Measurements from ENCODE around the gene THOC5. TPM values are rescaled to one million over a fixed set of nuclear protein-coding genes. Genes with fewer than 3 reads are reported as not detected.
"Not testable (repeated sequence)": the region's sequence is repeated elsewhere in the genome, so short reads cannot be mapped to it uniquely, and the experiment has no call there.

The THOC5 gene
- total RNA-seq, 4 donors from 2014 or later, result 23.9 to 46.6 (median 30.3) TPM

- no peak for DNase-seq
- intact Hi-C loops (cut with DNase I), result no loop called here
- Histone ChIP-seq H3K36me3 (peaks cover 25 to 29% of the 10 kb centered on the region in 2 donors), H3K4me3 (replicated peaks in 1 of 3) (no peak overlapping the region), H3K4me1 (peaks cover 11 to 14% of the 10 kb centered on the region in 2 donors), H3K9me3 (no peaks in the 10 kb centered on the region), H3K27ac (no peak overlapping the region), H3K27me3 (no peaks in the 10 kb centered on the region)
- 96 to 97% methylated on average over 6 of the region's 6 CpGs for WGBS, 2 donors
- TF ChIP-seq POLR2A (IDR thresholded peaks at IDR 0.05) (no peak), CTCF (IDR thresholded peaks at IDR 0.05) (no peak)
Observed at GRCh38 chr22:29559030-29559429, 5.5 kb upstream of the THOC5 start.

GRCh38 chr22:29555065-29555644, 1.6 kb upstream of the THOC5 start:
- no peaks in the 10 kb centered on the region for H3K27me3 ChIP-seq
- 55 to 60% methylated on average over 4 of the region's 4 CpGs for WGBS, 2 donors
- no peak for TF ChIP-seq CTCF (IDR thresholded peaks at IDR 0.05)
- no peak overlapping the region for H3K4me3 ChIP-seq (replicated peaks in 1 of 3)
- peaks cover 14 to 19% of the 10 kb centered on the region in 2 donors for H3K36me3 ChIP-seq
- peak overlapping the region in 1 of 3 donors; percentile 78 for H3K27ac ChIP-seq
- intact Hi-C loops (cut with DNase I), result no loop called here
- peaks cover 13 to 17% of the 10 kb centered on the region in 2 donors for H3K4me1 ChIP-seq
- no peaks in the 10 kb centered on the region for H3K9me3 ChIP-seq
- peak; percentile 7 to 49 for DNase-seq

- H3K9me3 ChIP-seq; intact Hi-C loops (cut with DNase I); H3K27ac ChIP-seq; H3K4me3 ChIP-seq (replicated peaks in 1 of 3); DNase-seq; H3K27me3 ChIP-seq: not testable (repeated sequence)
- 84% methylated on average over 24 of the region's 33 CpGs; no CpG with 5 or more reads in 1 of the 2 donors for WGBS, 2 donors
- H3K36me3 ChIP-seq, result peaks cover 20 to 21% of the 10 kb centered on the region in 2 donors
- peaks cover 13 to 17% of the 10 kb centered on the region in 2 donors for H3K4me1 ChIP-seq
Observed at GRCh38 chr22:29552357-29552756, 1.2 kb downstream of the THOC5 start.

- no peak for DNase-seq
- H3K4me3 ChIP-seq (replicated peaks in 1 of 3), result no peak overlapping the region
- peaks cover 12% of the 10 kb centered on the region in 2 donors for H3K4me1 ChIP-seq
- intact Hi-C loops (cut with DNase I), result no loop called here
- no peaks in the 10 kb centered on the region for H3K27me3 ChIP-seq
- H3K27ac ChIP-seq, result no peak overlapping the region
- peaks cover 16 to 21% of the 10 kb centered on the region in 2 donors for H3K36me3 ChIP-seq
- WGBS, 2 donors, result 91 to 96% methylated on average over 4 of the region's 4 CpGs
- H3K9me3 ChIP-seq, result no peaks in the 10 kb centered on the region
- TF ChIP-seq CTCF (IDR thresholded peaks at IDR 0.05) (no peak), POLR2A (IDR thresholded peaks at IDR 0.05) (no peak)
Observed at GRCh38 chr22:29550005-29550404, 3.6 kb downstream of the THOC5 start.

- H3K4me1 ChIP-seq; intact Hi-C loops (cut with DNase I); H3K27me3 ChIP-seq; DNase-seq; H3K27ac ChIP-seq; H3K4me3 ChIP-seq (replicated peaks in 1 of 3); H3K9me3 ChIP-seq: not testable (repeated sequence)
- WGBS, 2 donors, result 85 to 90% methylated on average over 8 of the region's 8 CpGs
- H3K36me3 ChIP-seq, result peaks cover 45 to 52% of the 10 kb centered on the region in 2 donors
Observed at GRCh38 chr22:29545045-29545444, 8.5 kb downstream of the THOC5 start.

- DNase-seq, result no peak
- Histone ChIP-seq H3K27ac (no peak overlapping the region), H3K36me3 (peaks cover 56 to 67% of the 10 kb centered on the region in 2 donors), H3K4me1 (no peaks in the 10 kb centered on the region), H3K9me3 (no peaks in the 10 kb centered on the region), H3K4me3 (replicated peaks in 1 of 3) (no peak overlapping the region), H3K27me3 (no peaks in the 10 kb centered on the region)
- no peak for TF ChIP-seq CTCF (IDR thresholded peaks at IDR 0.05)
- intact Hi-C loops (cut with DNase I), result no loop called here
- WGBS, 2 donors, result 91 to 94% methylated on average over 1 of the region's 1 CpG
Observed at GRCh38 chr22:29541845-29542244, 11.7 kb downstream of the THOC5 start.

Measured in thyroid gland (tissue), 4 donors.